GM12878 (cell line): ENCODE results near the gene DNAI2. TPM values are rescaled to one million over a fixed set of nuclear protein-coding genes. Genes with fewer than 3 reads are reported as not detected.
A peak's percentile ranks its signal among the peaks of the same experiment; 100 is the strongest.

Source experiments
- BHLHE40 ChIP-seq, 2 experiments: fragments of 450-650 bp in 1 of 2; IDR thresholded peaks; 2 replicates each; pipeline ENCODE4 v1.6.1; 2011 to 2017; ENCODE audit warnings: low read depth in 2 of 2, borderline replicate concordance in 1 of 2, improper control_type of control experiment in 1 of 2, low read length in 1 of 2, mild to moderate bottlenecking in 1 of 2
- CBFB ChIP-seq: IDR thresholded peaks from 2 replicates; pipeline ENCODE4 v1.6.1; 2016; ENCODE audit warnings: antibody characterized with exemption, low read depth
- CBX3 ChIP-seq: fragments of 200-600 bp; sonication (generic); IDR thresholded peaks from 2 replicates; pipeline ENCODE4 v1.6.1; 2016; ENCODE audit warnings: low read depth, borderline replicate concordance
- CHD1 ChIP-seq: IDR thresholded peaks from 2 replicates; pipeline ENCODE4 v1.6.1; 2012; ENCODE audit warnings: low read depth, low read length, improper control_type of control experiment
- ELK1 ChIP-seq: IDR thresholded peaks from 2 replicates; pipeline ENCODE4 v1.6.1; 2012; ENCODE audit warnings: low read depth, low read length, improper control_type of control experiment
- GABPA ChIP-seq: IDR thresholded peaks from 2 replicates; pipeline ENCODE4 v1.6.1; 2014; ENCODE audit warnings: antibody characterized with exemption, low read depth, mild to moderate bottlenecking, inconsistent platforms
- HDAC6 ChIP-seq: fragments of 200-600 bp; sonication (generic); IDR thresholded peaks from one replicate; pipeline ENCODE4 v1.8.0; 2017; ENCODE audit warnings: antibody characterized with exemption; ENCODE audit not compliant: unreplicated experiment
- HSF1 ChIP-seq: fragments of 150-350 bp; IDR thresholded peaks from 2 replicates; pipeline ENCODE4 v1.6.1; 2014; ENCODE audit warnings: mild to moderate bottlenecking, low read depth, low read length
- IKZF2 ChIP-seq, 2 experiments: fragments of 450-650 bp; IDR thresholded peaks; 2 replicates each; pipeline ENCODE4 v1.6.1; 2017; ENCODE audit warnings: mild to moderate bottlenecking in 2 of 2, moderate library complexity in 2 of 2
- IRF4 ChIP-seq: IDR thresholded peaks from 2 replicates; pipeline ENCODE4 v1.6.1; 2011; ENCODE audit warnings: low read depth, low read length
- KLF5 ChIP-seq: fragments of 450-650 bp; IDR thresholded peaks from 2 replicates; pipeline ENCODE4 v1.6.1; 2014; ENCODE audit warnings: mild to moderate bottlenecking; ENCODE audit not compliant: partially characterized antibody
- MEF2A ChIP-seq: IDR thresholded peaks from 2 replicates; pipeline ENCODE4 v1.6.1; 2011; ENCODE audit warnings: low read depth, mild to moderate bottlenecking, low read length, moderate library complexity; ENCODE audit not compliant: insufficient read depth
- MTA3 ChIP-seq: IDR thresholded peaks from 2 replicates; pipeline ENCODE4 v1.6.1; 2012; ENCODE audit warnings: low read length, inconsistent platforms, borderline replicate concordance
- NKRF ChIP-seq: fragments of 450-650 bp; conservative IDR thresholded peaks from 2 replicates; pipeline ENCODE4 v1.6.1; 2017; ENCODE audit warnings: mild to moderate bottlenecking, moderate library complexity
- PAX8 ChIP-seq: fragments of 450-650 bp; IDR thresholded peaks from 2 replicates; pipeline ENCODE4 v1.6.1; 2017; ENCODE audit warnings: mild to moderate bottlenecking, moderate library complexity
- RELA ChIP-seq: fragments of 450-650 bp; IDR thresholded peaks from 2 replicates; pipeline ENCODE4 v1.8.0; 2014; ENCODE audit warnings: borderline replicate concordance; ENCODE audit not compliant: partially characterized antibody
- ZBTB11 ChIP-seq: fragments of 450-650 bp; formaldehyde crosslinking; IDR thresholded peaks from 2 replicates; pipeline ENCODE4 v1.5.0; 2022; ENCODE audit warnings: mild to moderate bottlenecking, missing genetic modification characterization
- ZNF687 ChIP-seq: fragments of 450-650 bp; IDR thresholded peaks from 2 replicates; pipeline ENCODE4 v1.6.1; 2017; ENCODE audit warnings: mild to moderate bottlenecking, moderate library complexity
- ZZZ3 ChIP-seq: IDR thresholded peaks from 2 replicates; pipeline ENCODE4 v1.6.1; 2011; ENCODE audit warnings: low read depth; ENCODE audit not compliant: control insufficient read depth, insufficient read length
- polyA plus RNA-seq, 11 experiments: library from polyadenylated mRNA; depleted of rRNA in 4 of 11; unstranded in 6 of 11; stranded (reverse) in 5 of 11; fragments of >200 nt; fragmentation: Nextera tagmentation in 4 of 11; fragmentation: Illumina TruSeq in 1 of 11; extraction: Ambion mirVana in 4 of 11; extraction: Trizol in 1 of 11; gene quantifications; 1 replicate in 1 of 11; 2 replicates in 10 of 11; pipeline versions ENCODE4 v1.2.1 to v1.2.3, GENCODE V29; 2011 to 2016; ENCODE audit warnings: inconsistent platforms in 2 of 11, missing spikeins in 2 of 11, low read depth in 1 of 11
- total RNA-seq, 4 experiments: library from RNA; depleted of rRNA in 3 of 4; stranded (reverse); fragments of >200 nt in 3 of 4; fragmentation: Illumina TruSeq in 1 of 4; extraction: Trizol in 1 of 4; gene quantifications; 2 replicates each; pipeline versions ENCODE4 v1.2.1 to v1.2.3, GENCODE V29; 2013 to 2021

The DNAI2 gene
- total and polyA plus RNA-seq, 10 of the 15 experiments (the other 5 are each of a cell fraction or from before 2014, with no cell fraction given): 0.04 to 1.8 (median 0.13) TPM

GRCh38 chr17:74288785-74289184 is 14.8 kb downstream of the DNAI2 start (continued):
- TF ChIP-seq ELK1: no peak
- no peak for TF ChIP-seq CHD1
- TF ChIP-seq BHLHE40 (IDR thresholded peaks at IDR 0.05; ENCODE audit: borderline replicate concordance in 1 of 2, low read depth in 2 of 2, low read length in 1 of 2): 0 out of 4 replicates have a peak, but pooled peaks of 1 of the 2 experiments have one; percentile 30
- no peak for TF ChIP-seq HSF1
- no peak for TF ChIP-seq MEF2A
- TF ChIP-seq NKRF: no peak
- 0 out of 2 replicates have a peak, but pooled peaks have one; percentile 67 for TF ChIP-seq ZNF687
- no peak for TF ChIP-seq GABPA
- peak; percentile 81 to 83 for TF ChIP-seq IKZF2 (IDR thresholded peaks at IDR 0.05)
- no peak for TF ChIP-seq MTA3
- TF ChIP-seq CBFB: no peak
- peak; percentile 72; the same call in 1 of the 2 replicates for TF ChIP-seq IRF4
- no peak for TF ChIP-seq HDAC6
- no peak for TF ChIP-seq KLF5
- no peak for TF ChIP-seq ZZZ3
- no peak for TF ChIP-seq PAX8
- TF ChIP-seq RELA: no peak
- TF ChIP-seq ZBTB11 (CRISPR knock-in tag): no peak
- no peak for TF ChIP-seq CBX3
